Heart left ventricle (tissue), 16 donors: Measurements from ENCODE around the gene PCYT1A. TPM values are rescaled to one million over a fixed set of nuclear protein-coding genes. Genes with fewer than 3 reads are reported as not detected.

Experiments used
- ATAC-seq, 4 donors: fragments of 200-7000 bp; cut with Tn5 transposase; one replicate each; pipeline ENCODE4 v1.9.1; 2020 to 2022; ENCODE audit warnings: moderate library complexity in 4 of 4, mild to moderate bottlenecking in 3 of 4, moderate number of reproducible peaks in 1 of 4
- DNase-seq, 5 donors: peaks; one replicate each; pipeline ENCODE4 v3.0.0-alpha.2; 2020
- H3K27ac ChIP-seq, 12 donors: fragments of 200-600 bp; sonication (generic) in 4 of 12; one replicate each; pipeline versions ENCODE4 v1.5.0 to v1.8.0; 2016 to 2022; ENCODE audit warnings: mild to moderate bottlenecking in 2 of 12
- H3K27me3 ChIP-seq, 9 donors: fragments of 200-600 bp; sonication (generic) in 2 of 9; one replicate each; pipeline versions ENCODE4 v1.5.1 to v1.8.0; 2016 to 2022; ENCODE audit warnings: mild to moderate bottlenecking in 3 of 9
- H3K36me3 ChIP-seq, 9 donors: fragments of 200-600 bp; sonication (generic) in 2 of 9; one replicate each; pipeline versions ENCODE4 v1.5.0 to v1.8.0; 2018 to 2022; ENCODE audit warnings: mild to moderate bottlenecking in 2 of 9
- H3K4me1 ChIP-seq, 12 donors: fragments of 200-600 bp; sonication (generic) in 4 of 12; one replicate each; pipeline versions ENCODE4 v1.5.0 to v1.8.0; 2016 to 2022; ENCODE audit warnings: mild to moderate bottlenecking in 3 of 12
- H3K4me3 ChIP-seq, 12 donors: fragments of 200-600 bp; sonication (generic) in 4 of 12; one replicate each; pipeline versions ENCODE4 v1.5.0 to v1.8.0; 2017 to 2022; ENCODE audit warnings: mild to moderate bottlenecking in 9 of 12, moderate library complexity in 4 of 12
- H3K9me3 ChIP-seq, 12 donors: fragments of 200-600 bp; sonication (generic) in 4 of 12; one replicate each; pipeline versions ENCODE4 v1.5.0 to v1.8.0; 2016 to 2022; ENCODE audit warnings: mild to moderate bottlenecking in 1 of 12
- CTCF ChIP-seq, 12 donors: fragments of 200-600 bp; sonication (generic) in 4 of 12; IDR thresholded peaks; one replicate each; pipeline versions ENCODE4 v1.5.0 to v1.8.0; 2018 to 2022; ENCODE audit warnings: antibody characterized with exemption in 12 of 12, mild to moderate bottlenecking in 5 of 12
- POLR2A ChIP-seq, 2 donors: fragments of 450-650 bp; IDR thresholded peaks; one replicate each; pipeline ENCODE4 v1.6.1; 2017; ENCODE audit warnings: antibody characterized with exemption in 2 of 2, mild to moderate bottlenecking in 2 of 2, moderate library complexity in 2 of 2
- WGBS, 4 donors: extraction: QIAGEN DNeasy Blood & Tissue Kit in 2 of 4; methylation state at CpG; one replicate each; pipeline versions ENCODE4 v1.1.5 to v1.1.7; 2013 to 2018; 5-methylcytosine and 5-hydroxymethylcytosine counted together
- intact Hi-C, 10 donors: fragments of 100-400 bp; cut with DNase I; formaldehyde crosslinking; loops; one replicate each; pipeline versions ENCODE4 v1.11.1 to v1.14.2; 2022
- polyA plus RNA-seq, 2 donors: library from polyadenylated mRNA; stranded (reverse); fragments of 200-250 nt; gene quantifications; one replicate each; pipeline ENCODE4 v1.2.3, GENCODE V29; 2013
- total RNA-seq, 9 donors: library from RNA; depleted of rRNA in 2 of 9; stranded (reverse); fragments of >200 nt in 2 of 9; fragmentation: NEBNext Ultra II Directional in 3 of 9; extraction: Animal tissue kit (Norgen Biotek cat#: 25700) in 3 of 9; gene quantifications; one replicate each; pipeline versions ENCODE4 v1.1.0 to v1.2.4, GENCODE V29; 2016 to 2023
- donor health status: ischemic (EF 13 %, LVEDD 7.1; RV severe dilation, severe dysfunction).
- donor health status: healthy with polysubstance abuse.
- donor health status: DM: no; HTN: yes; CAD: no.
- donor health status: DM: no; HTN: no; CAD: no.
- donor health status: ischemic (EF 25% LVEDD 6.9; RV normal size, moderate dysfunction).
- donor health status: ischemic (EF 25% LVEDD 5.7; RV mildly dilated, moderate dysfunction).
- donor health status: healthy.
- donor health status: DM: yes; HTN: yes; CAD: no.
- donor health status: ischemic (EF 35%, LVEDD 5.7; RV mildly dilated, moderate dysfunction).
- donor health status: nonischemic (EF 11% LVEDD 7.7; RV severe dilation, severe dysfunction).
- donor health status: DM: yes; HTN: yes; CAD: no.
- donor health status: PGD.
- donor health status: ischemic (EF 29% LVEDD 5.4; RV normal size, mild dysfunction).
- donor health status: nonischemic (EF 23%, LVEDD 6.1; RV moderate dilation, normal function).

PCYT1A gene
- total and polyA plus RNA-seq, 11 donors, result 29.4 to 149 (median 105) TPM

GRCh38 chr3:196284396-196284795 is 3.1 kb downstream of the PCYT1A start:
- Histone ChIP-seq H3K4me3 (peak overlapping the region in 1 of 12 donors; percentile 0), H3K27me3 (no peaks in the 10 kb centered on the region), H3K9me3 (no peaks in the 10 kb centered on the region), H3K27ac (peak overlapping the region in 9 of 12 donors; percentile 2 to 85 (median 28)), H3K4me1 (peaks cover 0 to 80% (median 61%) of the 10 kb centered on the region in 12 donors), H3K36me3 (peaks cover 0 to 6% (median 0%) of the 10 kb centered on the region in 9 donors)
- no peak for TF ChIP-seq CTCF (IDR thresholded peaks at IDR 0.05)
- 13 to 39% (median 35%) methylated on average over 3 of the region's 3 CpGs for WGBS, 4 donors
- intact Hi-C loops, result no loop called here
- ATAC-seq (no peak), DNase-seq (no peak)

- no peaks in the 10 kb centered on the region for H3K9me3 ChIP-seq
- peaks cover 0 to 88% (median 68%) of the 10 kb centered on the region in 12 donors for H3K4me1 ChIP-seq
- H3K36me3 ChIP-seq, result peaks cover 0 to 6% (median 0%) of the 10 kb centered on the region in 9 donors
- DNase-seq (no peak), ATAC-seq (no peak)
- no peak overlapping the region for H3K4me3 ChIP-seq
- WGBS, 4 donors, result 62 to 70% (median 67%) methylated on average over 4 of the region's 4 CpGs
- H3K27ac ChIP-seq, result peak overlapping the region in 11 of 12 donors; percentile 8 to 85 (median 75)
- intact Hi-C loops, result no loop called here
- H3K27me3 ChIP-seq, result no peaks in the 10 kb centered on the region
- TF ChIP-seq CTCF (IDR thresholded peaks at IDR 0.05) (no peak), POLR2A (IDR thresholded peaks at IDR 0.05) (no peak)
Measured at GRCh38 chr3:196281962-196282361, 5.6 kb downstream of the PCYT1A start.

GRCh38 chr3:196280689-196281440 is 6.7 kb downstream of the PCYT1A start:
- intact Hi-C loops, result no loop called here
- Histone ChIP-seq H3K9me3 (no peaks in the 10 kb centered on the region), H3K4me1 (peaks cover 0 to 79% (median 60%) of the 10 kb centered on the region in 12 donors), H3K27me3 (no peaks in the 10 kb centered on the region), H3K36me3 (peaks cover 0 to 13% (median 0%) of the 10 kb centered on the region in 9 donors), H3K27ac (peak overlapping the region; percentile 67 to 85 (median 77)), H3K4me3 (no peak overlapping the region)
- DNase-seq (no peak), ATAC-seq (peak in 1 of 4 donors; percentile 34)
- WGBS, 4 donors, result 60 to 63% (median 61%) methylated on average over 7 of the region's 7 CpGs
- no peak for TF ChIP-seq POLR2A (IDR thresholded peaks at IDR 0.05)
- TF ChIP-seq CTCF (IDR thresholded peaks at IDR 0.05), result no peak

- TF ChIP-seq CTCF (IDR thresholded peaks at IDR 0.05) (no peak), POLR2A (IDR thresholded peaks at IDR 0.05) (no peak)
- DNase-seq (no peak), ATAC-seq (no peak)
- Histone ChIP-seq H3K9me3 (no peaks in the 10 kb centered on the region), H3K27ac (peak overlapping the region in 1 of 12 donors; percentile 79), H3K4me1 (peaks cover 0 to 50% (median 27%) of the 10 kb centered on the region in 12 donors), H3K36me3 (peaks cover 0 to 28% (median 11%) of the 10 kb centered on the region in 9 donors), H3K27me3 (no peaks in the 10 kb centered on the region), H3K4me3 (no peak overlapping the region)
- intact Hi-C loops, result loop anchor here in 1 of 10 donors (10.0 kb wide), 1 partner anchor 160 kb away; the partner anchor contains the start of gene UBXN7
- 84 to 89% (median 87%) methylated on average over 5 of the region's 5 CpGs for WGBS, 4 donors
Measured at GRCh38 chr3:196275126-196275525, 12.4 kb downstream of the PCYT1A start.
